ENCODE results near the gene CTCF.

Gene CTCF

GRCh38 chr16:67676939-67677338 lies 114.6 kb downstream of the CTCF start:
- no peak for DNase-seq (ENCODE audit: extremely low read depth in 1 of 2, low read depth in 1 of 2)

GRCh38 chr16:67677712-67678111 lies 115.4 kb downstream of the CTCF start:
- no peak for DNase-seq (ENCODE audit: extremely low read depth in 1 of 2, low read depth in 1 of 2)

GRCh38 chr16:67678354-67679023 lies 116.2 kb downstream of the CTCF start:
- no peak for DNase-seq (ENCODE audit: extremely low read depth in 1 of 2, low read depth in 1 of 2)

- no peak for DNase-seq (ENCODE audit: extremely low read depth in 1 of 2, low read depth in 1 of 2)
These were observed 117.9 kb downstream of the CTCF start for GRCh38 chr16:67679935-67680897.

- no peak for DNase-seq (ENCODE audit: extremely low read depth in 1 of 2, low read depth in 1 of 2)
These were observed 121.4 kb downstream of the CTCF start for GRCh38 chr16:67683767-67684166.

- no peak for DNase-seq (ENCODE audit: extremely low read depth in 1 of 2, low read depth in 1 of 2)
These were observed 123.2 kb downstream of the CTCF start for GRCh38 chr16:67685388-67686112.

All from activated CD8-positive, alpha-beta memory T cell treated with anti-CD3 and anti-CD28 coated beads for 1 hour (primary cell).